Measurements from ENCODE around the gene LRRC74A. TPM values are rescaled to one million over a fixed set of nuclear protein-coding genes. Genes with fewer than 3 reads are reported as not detected.
A peak's percentile ranks its signal among the peaks of the same experiment; 100 is the strongest.
"Not testable (repeated sequence)": the region's sequence is repeated elsewhere in the genome, so short reads cannot be mapped to it uniquely, and the experiment has no call there.

The LRRC74A gene
- total RNA-seq, 1 experiment from 2014 or later, result not detected

GRCh38 chr14:76868454-76869170 is 42.4 kb downstream of the LRRC74A start:
- in situ Hi-C loops (cut with HindIII; ENCODE audit: low pct_unique_long_range_greater_than_20kb, low sequenced_read_pairs), result no loop called here

GRCh38 chr14:76870166-76870565 is 44.0 kb downstream of the LRRC74A start:
- in situ Hi-C loops (cut with HindIII; ENCODE audit: low pct_unique_long_range_greater_than_20kb, low sequenced_read_pairs), result no loop called here
- peak; percentile 33 for DNase-seq (ENCODE audit: low read depth, low spot score)

More at GRCh38 chr14:76868454-76869170, 42.4 kb downstream of the LRRC74A start:
- DNase-seq (ENCODE audit: low read depth, low spot score), result no peak

GRCh38 chr14:76872796-76873432 is 46.7 kb downstream of the LRRC74A start:
- in situ Hi-C loops (cut with HindIII; ENCODE audit: low pct_unique_long_range_greater_than_20kb, low sequenced_read_pairs), result no loop called here

DNA sequence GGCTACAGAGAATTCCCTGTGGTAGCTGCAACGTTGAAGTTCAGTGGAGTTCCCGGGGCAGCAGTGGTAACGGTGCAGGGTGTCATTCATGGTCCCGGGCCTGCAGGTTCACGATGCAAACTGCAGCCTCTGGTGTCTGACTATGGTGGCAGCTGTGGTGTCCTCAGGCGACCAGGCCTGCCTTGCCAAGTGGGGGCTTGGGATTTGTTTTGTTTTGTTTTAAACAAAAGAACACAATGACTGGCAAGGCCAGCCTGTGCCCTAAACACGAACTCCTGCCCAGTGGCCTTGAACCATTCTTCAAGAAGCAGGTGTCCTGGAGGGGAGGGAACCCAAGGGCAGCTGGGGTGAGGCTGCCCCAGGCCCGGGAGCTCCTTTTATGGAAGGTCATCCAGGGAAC is 48.5 kb downstream of the LRRC74A start:
- no peak for DNase-seq (ENCODE audit: low read depth, low spot score)
- in situ Hi-C loops (cut with HindIII; ENCODE audit: low pct_unique_long_range_greater_than_20kb, low sequenced_read_pairs), result no loop called here

More at GRCh38 chr14:76872796-76873432, 46.7 kb downstream of the LRRC74A start:
- DNase-seq (ENCODE audit: low read depth, low spot score), result peak; percentile 59

DNA sequence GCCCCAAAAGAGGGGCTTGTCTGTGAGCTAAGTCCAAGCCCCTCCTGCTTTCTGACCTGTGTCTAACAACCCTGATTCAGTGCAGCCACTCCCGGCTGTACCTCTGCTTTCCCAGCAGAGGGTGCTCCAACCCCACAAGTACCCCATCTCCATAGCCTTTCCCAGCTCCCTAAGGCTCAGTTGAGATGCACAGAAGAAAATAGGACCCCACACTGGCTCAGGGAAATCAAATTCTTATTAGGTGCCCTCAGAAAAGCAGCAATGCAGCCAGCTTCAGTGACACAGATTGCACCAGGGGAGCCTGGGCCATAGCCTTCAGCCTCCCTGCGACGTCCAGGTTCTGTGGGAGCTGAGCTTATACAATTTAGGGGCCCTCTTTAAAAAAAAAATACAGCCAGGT is 49.9 kb downstream of the LRRC74A start:
- in situ Hi-C loops (cut with HindIII; ENCODE audit: low pct_unique_long_range_greater_than_20kb, low sequenced_read_pairs), result no loop called here
- DNase-seq (ENCODE audit: low read depth, low spot score), result peak; percentile 71

GRCh38 chr14:76877871-76878270 is 51.7 kb downstream of the LRRC74A start:
- DNase-seq (ENCODE audit: low read depth, low spot score), result no peak
- in situ Hi-C loops (cut with HindIII; ENCODE audit: low pct_unique_long_range_greater_than_20kb, low sequenced_read_pairs), result no loop called here

DNA sequence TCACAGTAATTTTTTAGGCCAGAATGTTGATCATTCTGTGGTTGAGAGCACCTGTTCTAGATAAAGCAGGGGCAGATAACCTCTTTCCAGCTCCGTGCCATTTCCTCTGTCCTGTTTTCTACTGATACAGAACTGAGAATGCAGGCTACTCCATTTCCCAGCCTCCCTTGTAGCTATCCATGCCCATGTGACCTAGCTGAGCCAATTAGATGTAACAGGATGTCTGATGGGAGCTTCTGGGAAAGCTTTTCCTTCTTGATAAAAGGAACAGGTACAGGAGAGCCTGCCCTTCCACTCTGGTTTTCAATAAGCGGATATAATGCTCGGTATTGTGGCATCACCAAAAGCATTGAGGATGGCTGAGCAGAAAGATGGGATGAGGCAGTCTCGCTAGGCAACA is 54.2 kb downstream of the LRRC74A start:
- in situ Hi-C loops (cut with HindIII; ENCODE audit: low pct_unique_long_range_greater_than_20kb, low sequenced_read_pairs), result no loop called here
- no peak for DNase-seq (ENCODE audit: low read depth, low spot score)

DNA sequence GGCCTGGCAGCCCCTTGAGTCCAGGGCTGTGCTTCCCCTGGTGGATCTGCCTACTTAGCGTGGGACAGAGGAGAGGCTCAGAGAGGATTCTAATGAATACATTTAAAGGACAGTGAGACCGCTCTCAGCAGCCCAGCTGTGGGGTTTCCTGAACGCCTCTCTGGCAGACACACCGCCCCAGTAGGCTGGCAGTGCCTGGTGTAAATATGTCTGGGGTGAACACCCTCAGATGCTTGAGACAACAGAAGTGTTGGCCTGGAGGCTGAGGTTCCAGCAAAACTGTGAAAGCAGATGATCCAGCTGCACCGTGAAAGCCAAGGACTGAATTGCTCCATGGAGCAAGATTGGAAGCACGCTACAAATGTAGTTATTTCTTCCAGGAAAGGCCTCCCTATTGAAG is 55.1 kb downstream of the LRRC74A start:
- no peak for DNase-seq (ENCODE audit: low read depth, low spot score)
- in situ Hi-C loops (cut with HindIII; ENCODE audit: low pct_unique_long_range_greater_than_20kb, low sequenced_read_pairs), result no loop called here

DNA sequence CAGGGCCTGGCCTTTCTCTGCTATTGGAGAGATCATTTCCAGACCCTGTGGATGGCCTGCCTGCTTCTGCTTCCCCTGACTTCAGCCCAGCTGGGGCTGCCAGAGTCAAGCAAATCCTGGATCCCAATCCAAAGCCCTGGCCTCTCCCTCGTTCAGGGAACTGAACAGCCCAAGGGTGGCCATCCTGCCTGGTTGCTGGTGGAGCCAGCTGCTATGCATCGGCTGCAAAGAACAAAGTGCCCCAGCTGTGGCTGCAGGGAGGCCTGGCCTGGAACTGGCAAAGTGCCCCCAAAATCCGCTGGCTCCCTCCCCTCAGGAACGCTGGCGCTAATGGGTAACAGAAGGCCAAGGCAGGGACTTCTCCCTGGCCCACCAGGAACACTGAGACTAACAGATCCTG is 56.4 kb downstream of the LRRC74A start:
- in situ Hi-C loops (cut with HindIII; ENCODE audit: low pct_unique_long_range_greater_than_20kb, low sequenced_read_pairs), result no loop called here

GRCh38 chr14:76883447-76883846 is 57.2 kb downstream of the LRRC74A start:
- in situ Hi-C loops (cut with HindIII; ENCODE audit: low pct_unique_long_range_greater_than_20kb, low sequenced_read_pairs), result no loop called here
- DNase-seq (ENCODE audit: low read depth, low spot score), result no peak

More for the DNA sequence above, 56.4 kb downstream of the LRRC74A start:
- no peak for DNase-seq (ENCODE audit: low read depth, low spot score)

GRCh38 chr14:76884394-76884793 is 58.2 kb downstream of the LRRC74A start:
- in situ Hi-C loops (cut with HindIII; ENCODE audit: low pct_unique_long_range_greater_than_20kb, low sequenced_read_pairs), result no loop called here

DNA sequence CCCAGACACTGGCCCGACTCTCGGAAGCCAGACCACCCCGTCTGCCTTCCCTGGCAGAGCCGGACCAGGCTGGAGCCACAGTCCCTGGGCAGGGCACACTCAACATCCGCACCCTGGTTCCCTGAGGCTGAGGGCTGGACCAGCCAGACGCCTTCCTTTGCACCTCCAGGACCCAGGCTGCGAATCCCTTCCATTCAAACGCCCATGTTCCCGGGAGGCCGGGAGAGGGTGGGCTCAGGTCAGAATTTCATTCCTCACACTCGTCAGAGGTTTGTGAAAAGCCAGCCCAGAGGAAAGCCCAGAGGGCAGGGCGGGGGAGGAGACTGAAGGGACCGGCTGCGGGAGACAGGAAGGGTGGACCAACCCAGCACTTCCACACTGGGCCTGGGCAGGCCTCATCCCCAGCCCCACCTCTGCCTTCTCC is 58.7 kb downstream of the LRRC74A start:
- no peak for DNase-seq (ENCODE audit: low read depth, low spot score)
- in situ Hi-C loops (cut with HindIII; ENCODE audit: low pct_unique_long_range_greater_than_20kb, low sequenced_read_pairs), result no loop called here

More at GRCh38 chr14:76884394-76884793, 58.2 kb downstream of the LRRC74A start:
- no peak for DNase-seq (ENCODE audit: low read depth, low spot score)

GRCh38 chr14:76887191-76887590 is 61.0 kb downstream of the LRRC74A start:
- in situ Hi-C loops (cut with HindIII; ENCODE audit: low pct_unique_long_range_greater_than_20kb, low sequenced_read_pairs), result no loop called here
- DNase-seq (ENCODE audit: low read depth, low spot score), result no peak

GRCh38 chr14:76891391-76891790 is 65.2 kb downstream of the LRRC74A start:
- in situ Hi-C loops (cut with HindIII; ENCODE audit: low pct_unique_long_range_greater_than_20kb, low sequenced_read_pairs), result no loop called here
- DNase-seq (ENCODE audit: low read depth, low spot score), result no peak

- DNase-seq (ENCODE audit: low read depth, low spot score), result peak; percentile 26
- in situ Hi-C loops (cut with HindIII; ENCODE audit: low pct_unique_long_range_greater_than_20kb, low sequenced_read_pairs), result no loop called here
These were observed 68.1 kb downstream of the LRRC74A start for GRCh38 chr14:76894308-76894707.

GRCh38 chr14:76898006-76898405 is 71.8 kb downstream of the LRRC74A start:
- in situ Hi-C loops (cut with HindIII; ENCODE audit: low pct_unique_long_range_greater_than_20kb, low sequenced_read_pairs); DNase-seq (ENCODE audit: low read depth, low spot score): not testable (repeated sequence)

- no peak for DNase-seq (ENCODE audit: low read depth, low spot score)
- in situ Hi-C loops (cut with HindIII; ENCODE audit: low pct_unique_long_range_greater_than_20kb, low sequenced_read_pairs), result no loop called here
These were observed 74.5 kb downstream of the LRRC74A start for GRCh38 chr14:76900682-76901081.

- in situ Hi-C loops (cut with HindIII; ENCODE audit: low pct_unique_long_range_greater_than_20kb, low sequenced_read_pairs), result no loop called here
- no peak for DNase-seq (ENCODE audit: low read depth, low spot score)
These were observed 75.2 kb downstream of the LRRC74A start for GRCh38 chr14:76901171-76902055.
